Activated CD4-positive, alpha-beta T cell treated with anti-CD3 and anti-CD28 coated beads for 48 hours (primary cell): ENCODE data around the gene C6orf141.
"Not testable (repeated sequence)": the region's sequence is repeated elsewhere in the genome, so short reads cannot be mapped to it uniquely, and the experiment has no call there.

Experiments used
- DNase-seq: peaks from one replicate; pipeline ENCODE4 v3.0.0-alpha.2; 2020

Gene C6orf141

DNA sequence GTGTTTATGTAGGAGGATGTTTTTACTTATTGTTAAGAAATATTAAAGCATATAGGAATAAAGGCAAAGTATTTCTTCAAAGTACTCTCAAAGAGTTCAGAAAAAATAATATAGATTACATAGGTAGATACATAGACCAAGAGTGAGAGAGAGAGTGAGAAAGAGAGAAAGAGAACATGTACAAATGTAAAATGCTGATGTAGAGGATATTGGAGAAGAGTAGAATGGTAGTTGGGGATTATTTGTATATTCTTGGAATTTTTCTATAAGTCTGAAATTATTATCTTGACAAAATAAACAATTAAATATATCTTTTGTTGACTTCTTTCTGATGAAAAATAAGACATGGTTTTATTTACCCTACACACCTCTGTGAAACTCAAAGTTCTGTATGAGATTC lies 29.2 kb downstream of the C6orf141 start:
- no peak for DNase-seq

- DNase-seq = no peak
These were observed 32.1 kb downstream of the C6orf141 start for GRCh38 chr6:49582529-49582928.

- not testable (repeated sequence) for DNase-seq
These were observed 36.8 kb downstream of the C6orf141 start for GRCh38 chr6:49587262-49587661.
